H9 (cell line): ENCODE measurements around the gene CAMK1. TPM values are rescaled to one million over a fixed set of nuclear protein-coding genes. Genes with fewer than 3 reads are reported as not detected.

Experiments used
- DNase-seq: peaks from one replicate; pipeline ENCODE4 v3.0.0-alpha.2; 2017
- H2AFZ ChIP-seq: one replicate; pipeline ENCODE4 v1.6.1; 2013; ENCODE audit warnings: mild to moderate bottlenecking, low read length, control low read depth, moderate library complexity
- H2AK5ac ChIP-seq: 2 replicates; pipeline ENCODE4 v1.6.1; 2013; ENCODE audit warnings: low read length, control low read depth, mixed read lengths; ENCODE audit not compliant: insufficient read length
- H2BK120ac ChIP-seq: one replicate; pipeline ENCODE4 v1.6.1; 2013; ENCODE audit warnings: low read depth, mild to moderate bottlenecking, low read length, control low read depth, inconsistent platforms; ENCODE audit not compliant: poor library complexity, severe bottlenecking
- H2BK12ac ChIP-seq: 2 replicates; pipeline ENCODE4 v1.6.1; 2013; ENCODE audit warnings: low read length, control low read depth, mixed read lengths, low read depth; ENCODE audit not compliant: insufficient read length
- H2BK15ac ChIP-seq: 2 replicates; pipeline ENCODE4 v1.6.1; 2013; ENCODE audit warnings: low read depth, low read length, control low read depth
- H2BK20ac ChIP-seq: one replicate; pipeline ENCODE4 v1.6.1; 2013; ENCODE audit warnings: low read depth, mild to moderate bottlenecking, low read length, control low read depth, inconsistent platforms; ENCODE audit not compliant: poor library complexity, severe bottlenecking
- H2BK5ac ChIP-seq: 2 replicates; pipeline ENCODE4 v1.6.1; 2013; ENCODE audit warnings: low read length, control low read depth, mixed read lengths; ENCODE audit not compliant: insufficient read length
- H3K14ac ChIP-seq: 2 replicates; pipeline ENCODE4 v1.6.1; 2013; ENCODE audit warnings: low read length, control low read depth; ENCODE audit not compliant: insufficient read depth
- H3K18ac ChIP-seq: 2 replicates; pipeline ENCODE4 v1.6.1; 2013; ENCODE audit warnings: low read depth, mild to moderate bottlenecking, mixed read lengths, low read length, control low read depth; ENCODE audit not compliant: insufficient read length
- H3K23ac ChIP-seq: 2 replicates; pipeline ENCODE4 v1.6.1; 2013; ENCODE audit warnings: low read length, control low read depth, mixed read lengths, low read depth; ENCODE audit not compliant: insufficient read length
- H3K23me2 ChIP-seq: 2 replicates; pipeline ENCODE4 v1.6.1; 2013; ENCODE audit warnings: low read depth, mild to moderate bottlenecking, mixed read lengths, low read length, control low read depth; ENCODE audit not compliant: insufficient read length, poor library complexity, severe bottlenecking
- H3K27ac ChIP-seq: 2 replicates; pipeline ENCODE4 v1.5.1; 2013; ENCODE audit warnings: low read length, control low read depth, mixed read lengths, low read depth; ENCODE audit not compliant: insufficient read length
- H3K27me3 ChIP-seq: 2 replicates; pipeline ENCODE4 v1.6.1; 2013; ENCODE audit warnings: low read length, control low read depth, inconsistent platforms; ENCODE audit not compliant: insufficient read depth
- H3K4ac ChIP-seq: 2 replicates; pipeline ENCODE4 v1.6.1; 2013; ENCODE audit warnings: low read depth, mild to moderate bottlenecking, control low read depth, inconsistent platforms, low read length, moderate library complexity
- H3K4me1 ChIP-seq: 2 replicates; pipeline ENCODE4 v1.6.1; 2013; ENCODE audit warnings: low read length, control low read depth, inconsistent platforms; ENCODE audit not compliant: insufficient read depth
- H3K4me2 ChIP-seq: 2 replicates; pipeline ENCODE4 v1.6.1; 2013; ENCODE audit warnings: low read length, control low read depth, mixed read lengths; ENCODE audit not compliant: insufficient read length, insufficient read depth
- H3K56ac ChIP-seq: 2 replicates; pipeline ENCODE4 v1.6.1; 2013; ENCODE audit warnings: low read depth, mild to moderate bottlenecking, mixed read lengths, low read length, control low read depth; ENCODE audit not compliant: insufficient read length
- H3K79me1 ChIP-seq: 2 replicates; pipeline ENCODE4 v1.6.1; 2013; ENCODE audit warnings: low read depth, mild to moderate bottlenecking, moderate library complexity, low read length, control low read depth, inconsistent platforms; ENCODE audit not compliant: insufficient read depth, poor library complexity, severe bottlenecking
- H3K79me2 ChIP-seq: 2 replicates; pipeline ENCODE4 v1.6.1; 2013; ENCODE audit warnings: low read length, control low read depth, inconsistent platforms; ENCODE audit not compliant: insufficient read depth
- H3K9ac ChIP-seq: 2 replicates; pipeline ENCODE4 v1.6.1; 2013; ENCODE audit warnings: low read length, control low read depth, mixed read lengths; ENCODE audit not compliant: insufficient read length; ENCODE audit errors: extremely low read depth
- H3K9me3 ChIP-seq: one replicate; pipeline ENCODE4 v1.6.1; 2013; ENCODE audit warnings: low read depth, low read length, inconsistent platforms; ENCODE audit not compliant: control insufficient read depth
- H3T11ph ChIP-seq: one replicate; pipeline ENCODE4 v1.6.1; 2013; ENCODE audit warnings: mild to moderate bottlenecking, low read length, control low read depth, inconsistent platforms
- H4K20me1 ChIP-seq: one replicate; pipeline ENCODE4 v1.6.1; 2013; ENCODE audit not compliant: control insufficient read depth, insufficient read length, insufficient read depth
- H4K5ac ChIP-seq: 2 replicates; pipeline ENCODE4 v1.6.1; 2013; ENCODE audit warnings: low read depth, mild to moderate bottlenecking, mixed read lengths, low read length, control low read depth; ENCODE audit not compliant: insufficient read length
- H4K8ac ChIP-seq: replicated peaks from 2 replicates; pipeline ENCODE4 v1.6.1; 2013; ENCODE audit warnings: low read length, control low read depth, mixed read lengths, low read depth; ENCODE audit not compliant: insufficient read length
- H4K91ac ChIP-seq: 2 replicates; pipeline ENCODE4 v1.6.1; 2013; ENCODE audit warnings: low read depth, mild to moderate bottlenecking, moderate library complexity, mixed read lengths, low read length, control low read depth; ENCODE audit not compliant: insufficient read length
- H3K27ac Mint-ChIP-seq, 3 experiments: 2 replicates in 2 of 3; 3 replicates in 1 of 3; pipeline ENCODE4 v1.8.0; 2020 to 2021; ENCODE audit warnings: mixed read lengths in 3 of 3, mild to moderate bottlenecking in 1 of 3, moderate library complexity in 1 of 3
- H3K27me3 Mint-ChIP-seq: 2 replicates; pipeline ENCODE4 v1.8.0; 2021; ENCODE audit warnings: low read depth, mild to moderate bottlenecking, moderate library complexity, mixed read lengths
- H3K36me3 Mint-ChIP-seq, 3 experiments: 2 replicates in 2 of 3; 3 replicates in 1 of 3; pipeline ENCODE4 v1.8.0; 2020 to 2021; ENCODE audit warnings: low read depth in 3 of 3, mixed read lengths in 3 of 3; ENCODE audit not compliant: insufficient read depth in 1 of 3
- H3K4me1 Mint-ChIP-seq, 2 experiments: 2 replicates each; pipeline ENCODE4 v1.8.0; 2020; ENCODE audit warnings: mixed read lengths in 2 of 2
- H3K4me3 Mint-ChIP-seq, 2 experiments: 2 replicates in 1 of 2; 3 replicates in 1 of 2; pipeline ENCODE4 v1.8.0; 2020 to 2021; ENCODE audit warnings: mild to moderate bottlenecking in 2 of 2, mixed read lengths in 2 of 2, moderate library complexity in 1 of 2
- H3K9me3 Mint-ChIP-seq, 2 experiments: 2 replicates in 1 of 2; 3 replicates in 1 of 2; pipeline ENCODE4 v1.8.0; 2020; ENCODE audit warnings: mild to moderate bottlenecking in 2 of 2, mixed read lengths in 2 of 2, moderate library complexity in 1 of 2
- WGBS: extraction: QIAGEN DNeasy Blood & Tissue Kit; methylation state at CpG from one replicate; pipeline ENCODE4 v1.1.7; 2013; ENCODE audit warnings: missing lambda C conversion rate, low lambda C conversion rate, mixed read lengths; ENCODE audit not compliant: insufficient read length; ENCODE audit errors: extremely low coverage; 5-methylcytosine and 5-hydroxymethylcytosine counted together
- total RNA-seq: library from RNA; stranded (reverse); gene quantifications from 2 replicates; pipeline ENCODE4 v1.2.1, GENCODE V29; 2021
- TF ChIP-seq, protein P1 (sequence below): fragments of 200-600 bp; sonication (generic); conservative IDR thresholded peaks from 3 replicates; pipeline ENCODE4 v1.8.0; 2021; ENCODE audit warnings: antibody characterized with exemption, mild to moderate bottlenecking

Gene CAMK1
- total RNA-seq, 1 experiment from 2014 or later = 9.2 TPM

DNA sequence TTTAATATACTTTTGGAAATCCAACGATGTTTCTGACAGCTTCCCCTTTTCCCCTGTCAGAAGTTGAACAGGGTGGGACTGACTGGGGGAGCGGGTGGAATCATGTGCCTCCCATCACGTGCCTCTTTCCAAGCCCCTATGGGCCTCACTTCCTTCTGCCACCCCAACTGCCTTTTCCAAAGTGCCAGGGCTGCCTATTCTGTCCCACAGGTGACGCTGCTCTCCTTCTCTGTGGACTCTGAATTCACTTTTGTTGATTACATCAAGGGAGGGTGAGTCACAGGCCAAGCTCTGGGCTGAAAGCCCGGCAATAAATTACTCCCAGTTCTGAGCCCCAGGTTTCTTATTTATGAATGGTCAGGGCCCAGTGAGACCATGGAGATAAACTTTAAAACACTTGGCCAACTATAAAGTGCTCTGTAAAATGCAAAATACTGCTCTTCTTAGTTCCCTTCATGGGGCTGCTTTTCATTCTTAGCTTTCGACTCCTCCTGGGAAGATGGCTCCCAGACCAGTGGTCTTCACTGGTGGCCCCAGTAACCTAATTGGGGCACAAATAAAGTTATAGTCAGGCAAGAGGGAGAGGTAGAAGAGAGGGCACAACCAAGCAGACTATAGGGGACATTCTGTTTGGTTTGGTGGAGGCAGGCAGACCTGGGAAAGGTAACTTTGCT is 53.8 kb downstream of the CAMK1 start:
- TF ChIP-seq, protein P1, sequence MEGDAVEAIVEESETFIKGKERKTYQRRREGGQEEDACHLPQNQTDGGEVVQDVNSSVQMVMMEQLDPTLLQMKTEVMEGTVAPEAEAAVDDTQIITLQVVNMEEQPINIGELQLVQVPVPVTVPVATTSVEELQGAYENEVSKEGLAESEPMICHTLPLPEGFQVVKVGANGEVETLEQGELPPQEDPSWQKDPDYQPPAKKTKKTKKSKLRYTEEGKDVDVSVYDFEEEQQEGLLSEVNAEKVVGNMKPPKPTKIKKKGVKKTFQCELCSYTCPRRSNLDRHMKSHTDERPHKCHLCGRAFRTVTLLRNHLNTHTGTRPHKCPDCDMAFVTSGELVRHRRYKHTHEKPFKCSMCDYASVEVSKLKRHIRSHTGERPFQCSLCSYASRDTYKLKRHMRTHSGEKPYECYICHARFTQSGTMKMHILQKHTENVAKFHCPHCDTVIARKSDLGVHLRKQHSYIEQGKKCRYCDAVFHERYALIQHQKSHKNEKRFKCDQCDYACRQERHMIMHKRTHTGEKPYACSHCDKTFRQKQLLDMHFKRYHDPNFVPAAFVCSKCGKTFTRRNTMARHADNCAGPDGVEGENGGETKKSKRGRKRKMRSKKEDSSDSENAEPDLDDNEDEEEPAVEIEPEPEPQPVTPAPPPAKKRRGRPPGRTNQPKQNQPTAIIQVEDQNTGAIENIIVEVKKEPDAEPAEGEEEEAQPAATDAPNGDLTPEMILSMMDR = peak; percentile 29; the same call in 1 of the 3 replicates
- Histone ChIP-seq H4K91ac (no peak overlapping the region), H2BK12ac (no peak overlapping the region), H2AFZ (no peak overlapping the region), H3K9me3 (no peaks in the 10 kb centered on the region), H2BK5ac (no peak overlapping the region), H4K8ac (no peak overlapping the region), H2BK15ac (no peak overlapping the region), H2BK20ac (no peak overlapping the region), H2BK120ac (no peak overlapping the region), H4K20me1 (no peaks in the 10 kb centered on the region), H2AK5ac (no peak overlapping the region), H3K23ac (no peak overlapping the region), H3K27ac (no peak overlapping the region), H3K9ac (no peak overlapping the region), H4K5ac (no peak overlapping the region), H3T11ph (no peak overlapping the region), H3K27me3 (no peaks in the 10 kb centered on the region), H3K79me2 (no peaks in the 10 kb centered on the region), H3K79me1 (no peaks in the 10 kb centered on the region), H3K4me1 (no peaks in the 10 kb centered on the region; the same call in 1 of the 2 replicates), H3K14ac (no peak overlapping the region), H3K18ac (no peak overlapping the region), H3K4ac (no peak overlapping the region), H3K56ac (no peak overlapping the region), H3K23me2 (no peaks in the 10 kb centered on the region), H3K4me2 (no peak overlapping the region)
- no CpG with 5 or more reads among the region's 6 CpGs for WGBS
- Mint-ChIP-seq H3K27me3 (peaks cover 6% of the 10 kb centered on the region), H3K9me3 (no peaks in the 10 kb centered on the region), H3K36me3 (no peaks in the 10 kb centered on the region), H3K4me1 (peaks cover 8 to 12% of the 10 kb centered on the region in 2 experiments), H3K4me3 (no peak overlapping the region), H3K27ac (no peak overlapping the region)
- no peak for DNase-seq
